Immature natural killer cell (primary cell): Measurements from ENCODE around the gene CTRL. TPM values are rescaled to one million over a fixed set of nuclear protein-coding genes. Genes with fewer than 3 reads are reported as not detected.

Experiments used
- DNase-seq, 3 donors: peaks; one replicate each; pipeline ENCODE4 v3.0.0; 2022; ENCODE audit warnings: mixed read lengths in 1 of 3
- H3K27ac Mint-ChIP-seq, 6 donors: one replicate each; pipeline ENCODE4 v1.8.0; 2020; ENCODE audit warnings: mixed read lengths in 6 of 6, mild to moderate bottlenecking in 5 of 6, inconsistent platforms in 4 of 6, moderate library complexity in 3 of 6
- H3K27me3 Mint-ChIP-seq, 3 donors: one replicate each; pipeline ENCODE4 v1.8.0; 2020 to 2021; ENCODE audit warnings: low read depth in 3 of 3, mild to moderate bottlenecking in 3 of 3, mixed read lengths in 3 of 3, moderate library complexity in 3 of 3, inconsistent platforms in 1 of 3
- H3K36me3 Mint-ChIP-seq, 3 donors: one replicate each; pipeline ENCODE4 v1.8.0; 2020; ENCODE audit warnings: mixed read lengths in 3 of 3, inconsistent platforms in 2 of 3, mild to moderate bottlenecking in 2 of 3
- H3K4me1 Mint-ChIP-seq, 2 donors: one replicate each; pipeline ENCODE4 v1.8.0; 2020; ENCODE audit warnings: inconsistent platforms in 2 of 2, mild to moderate bottlenecking in 2 of 2, mixed read lengths in 2 of 2, moderate library complexity in 1 of 2
- H3K4me3 Mint-ChIP-seq, 5 donors: one replicate each; pipeline ENCODE4 v1.8.0; 2020; ENCODE audit warnings: mild to moderate bottlenecking in 5 of 5, mixed read lengths in 5 of 5, inconsistent platforms in 3 of 5, moderate library complexity in 3 of 5
- H3K9me3 Mint-ChIP-seq, 6 donors: one replicate each; pipeline ENCODE4 v1.8.0; 2020; ENCODE audit warnings: mild to moderate bottlenecking in 6 of 6, mixed read lengths in 6 of 6, inconsistent platforms in 4 of 6, moderate library complexity in 3 of 6
- polyA plus RNA-seq, 3 donors: library from polyadenylated mRNA; unstranded; fragments of 300-500 nt; fragmentation: Illumina TruSeq; gene quantifications; one replicate each; pipeline ENCODE4 v1.2.3, GENCODE V29; 2021

CTRL gene
- polyA plus RNA-seq, 3 donors from 2014 or later = 0.59 to 2.9 (median 2.0) TPM

GRCh38 chr16:67967183-67967957, 35.7 kb upstream of the CTRL start:
- peaks cover 2 to 9% (median 5%) of the 10 kb centered on the region in 3 donors for H3K27me3 Mint-ChIP-seq
- peaks cover 0 to 4% (median 0%) of the 10 kb centered on the region in 3 donors for H3K36me3 Mint-ChIP-seq
- DNase-seq = peak; percentile 25 to 41 (median 36)
- H3K27ac Mint-ChIP-seq = peak overlapping the region; percentile 66 to 95 (median 90)
- no peaks in the 10 kb centered on the region for H3K9me3 Mint-ChIP-seq
- H3K4me3 Mint-ChIP-seq = peak overlapping the region; percentile 89 to 96 (median 96)
- peaks cover 24 to 25% of the 10 kb centered on the region in 2 donors for H3K4me1 Mint-ChIP-seq

GRCh38 chr16:67966549-67967182, 35.0 kb upstream of the CTRL start:
- Mint-ChIP-seq H3K36me3 (peaks cover 0 to 4% (median 0%) of the 10 kb centered on the region in 3 donors), H3K9me3 (no peaks in the 10 kb centered on the region), H3K4me3 (peak overlapping the region; percentile 89 to 96 (median 96)), H3K27me3 (peaks cover 2 to 9% (median 5%) of the 10 kb centered on the region in 3 donors), H3K4me1 (peaks cover 24 to 25% of the 10 kb centered on the region in 2 donors), H3K27ac (peak overlapping the region in 5 of 6 donors; percentile 63 to 95 (median 88))
- no peak for DNase-seq

- Mint-ChIP-seq H3K4me3 (no peak overlapping the region), H3K36me3 (peaks cover 0 to 4% (median 3%) of the 10 kb centered on the region in 3 donors), H3K27ac (no peak overlapping the region), H3K27me3 (peaks cover 2 to 9% (median 5%) of the 10 kb centered on the region in 3 donors), H3K9me3 (no peaks in the 10 kb centered on the region), H3K4me1 (peaks cover 24 to 25% of the 10 kb centered on the region in 2 donors)
- DNase-seq = no peak
Observed at GRCh38 chr16:67965668-67966548, 34.2 kb upstream of the CTRL start.

- peak overlapping the region in 2 of 6 donors; percentile 17 to 40 for H3K27ac Mint-ChIP-seq
- H3K4me1 Mint-ChIP-seq = peaks cover 22 to 24% of the 10 kb centered on the region in 2 donors
- H3K27me3 Mint-ChIP-seq = peaks cover 2 to 9% (median 3%) of the 10 kb centered on the region in 3 donors
- no peak for DNase-seq
- H3K4me3 Mint-ChIP-seq = no peak overlapping the region
- peaks cover 0 to 8% (median 4%) of the 10 kb centered on the region in 3 donors for H3K36me3 Mint-ChIP-seq
- H3K9me3 Mint-ChIP-seq = no peaks in the 10 kb centered on the region
Observed at GRCh38 chr16:67964477-67965131, 32.9 kb upstream of the CTRL start.

- H3K27ac Mint-ChIP-seq = no peak overlapping the region
- DNase-seq = no peak
- peaks cover 15 to 19% of the 10 kb centered on the region in 2 donors for H3K4me1 Mint-ChIP-seq
- peaks cover 0 to 8% (median 4%) of the 10 kb centered on the region in 3 donors for H3K36me3 Mint-ChIP-seq
- H3K4me3 Mint-ChIP-seq = no peak overlapping the region
- H3K27me3 Mint-ChIP-seq = peaks cover 2 to 8% (median 3%) of the 10 kb centered on the region in 3 donors
- H3K9me3 Mint-ChIP-seq = no peaks in the 10 kb centered on the region
Observed at GRCh38 chr16:67963662-67964321, 32.1 kb upstream of the CTRL start.

GRCh38 chr16:67963292-67963661, 31.6 kb upstream of the CTRL start:
- DNase-seq = no peak
- Mint-ChIP-seq H3K27me3 (peaks cover 2 to 5% (median 3%) of the 10 kb centered on the region in 3 donors), H3K36me3 (peaks cover 0 to 11% (median 4%) of the 10 kb centered on the region in 3 donors), H3K4me1 (peaks cover 15 to 17% of the 10 kb centered on the region in 2 donors), H3K4me3 (no peak overlapping the region), H3K9me3 (no peaks in the 10 kb centered on the region), H3K27ac (peak overlapping the region in 1 of 6 donors; percentile 82)

GRCh38 chr16:67962135-67962534, 30.5 kb upstream of the CTRL start:
- Mint-ChIP-seq H3K4me3 (no peak overlapping the region), H3K27me3 (peaks cover 0 to under 1% (median 0%) of the 10 kb centered on the region in 3 donors), H3K27ac (no peak overlapping the region), H3K4me1 (peaks cover 6 to 10% of the 10 kb centered on the region in 2 donors), H3K36me3 (peaks cover 0 to 13% (median 4%) of the 10 kb centered on the region in 3 donors), H3K9me3 (no peaks in the 10 kb centered on the region)
- DNase-seq = no peak

GRCh38 chr16:67961551-67961957, 29.9 kb upstream of the CTRL start:
- H3K27me3 Mint-ChIP-seq = no peaks in the 10 kb centered on the region
- H3K4me1 Mint-ChIP-seq = peaks cover under 1 to 4% of the 10 kb centered on the region in 2 donors
- H3K27ac Mint-ChIP-seq = no peak overlapping the region
- H3K4me3 Mint-ChIP-seq = no peak overlapping the region
- H3K36me3 Mint-ChIP-seq = peaks cover 0 to 13% (median 4%) of the 10 kb centered on the region in 3 donors
- no peak for DNase-seq
- H3K9me3 Mint-ChIP-seq = no peaks in the 10 kb centered on the region

- DNase-seq = no peak
- no peak overlapping the region for H3K27ac Mint-ChIP-seq
- no peaks in the 10 kb centered on the region for H3K27me3 Mint-ChIP-seq
- H3K4me3 Mint-ChIP-seq = no peak overlapping the region
- H3K4me1 Mint-ChIP-seq = no peaks in the 10 kb centered on the region
- no peaks in the 10 kb centered on the region for H3K9me3 Mint-ChIP-seq
- peaks cover 0 to 13% (median 4%) of the 10 kb centered on the region in 3 donors for H3K36me3 Mint-ChIP-seq
Observed at GRCh38 chr16:67959536-67960329, 28.1 kb upstream of the CTRL start.

- no peaks in the 10 kb centered on the region for H3K4me1 Mint-ChIP-seq
- H3K4me3 Mint-ChIP-seq = no peak overlapping the region
- H3K9me3 Mint-ChIP-seq = no peaks in the 10 kb centered on the region
- H3K27me3 Mint-ChIP-seq = no peaks in the 10 kb centered on the region
- no peak overlapping the region for H3K27ac Mint-ChIP-seq
- no peak for DNase-seq
- peaks cover 0 to 13% (median under 1%) of the 10 kb centered on the region in 3 donors for H3K36me3 Mint-ChIP-seq
Observed at GRCh38 chr16:67957622-67958021, 26.0 kb upstream of the CTRL start.

- DNase-seq = no peak
- no peaks in the 10 kb centered on the region for H3K27me3 Mint-ChIP-seq
- H3K4me1 Mint-ChIP-seq = no peaks in the 10 kb centered on the region
- H3K9me3 Mint-ChIP-seq = no peaks in the 10 kb centered on the region
- no peak overlapping the region for H3K4me3 Mint-ChIP-seq
- H3K27ac Mint-ChIP-seq = no peak overlapping the region
- H3K36me3 Mint-ChIP-seq = peaks cover 0 to 4% (median 0%) of the 10 kb centered on the region in 3 donors
Observed at GRCh38 chr16:67954421-67955196, 22.9 kb upstream of the CTRL start.
